Measurements from ENCODE around the gene SS18L1.

SS18L1 gene

GRCh38 chr20:62175711-62176110 is 32.1 kb downstream of the SS18L1 start:
- no peak for TF ChIP-seq CTCF (conservative IDR thresholded peaks at IDR 0.05; ENCODE audit: low read depth, low read length)
- Histone ChIP-seq H3K36me3 (ENCODE audit: insufficient read depth) (no peaks in the 10 kb centered on the region), H3K4me3 (IDR thresholded peaks at IDR 0.05; ENCODE audit: insufficient read depth, low read depth, low read length) (no peak overlapping the region), H4K20me1 (ENCODE audit: insufficient read depth) (no peaks in the 10 kb centered on the region; the same call in 1 of the 2 replicates), H3K27me3 (ENCODE audit: insufficient read depth, low read depth) (no peaks in the 10 kb centered on the region), H3K4me1 (ENCODE audit: low read depth, poor library complexity, severe bottlenecking) (no peaks in the 10 kb centered on the region), H3K9ac (no peak overlapping the region), H3K4me2 (no peak overlapping the region), H2AFZ (ENCODE audit: low read depth) (no peak overlapping the region), H3K27ac (no peak overlapping the region), H3K79me2 (ENCODE audit: insufficient read depth, low read depth) (no peaks in the 10 kb centered on the region)

GRCh38 chr20:62176866-62177265 is 33.3 kb downstream of the SS18L1 start:
- Histone ChIP-seq H3K36me3 (ENCODE audit: insufficient read depth) (no peaks in the 10 kb centered on the region), H4K20me1 (ENCODE audit: insufficient read depth) (no peaks in the 10 kb centered on the region; the same call in 1 of the 2 replicates), H3K4me2 (no peak overlapping the region), H3K27me3 (ENCODE audit: insufficient read depth, low read depth) (no peaks in the 10 kb centered on the region), H3K4me3 (IDR thresholded peaks at IDR 0.05; ENCODE audit: insufficient read depth, low read depth, low read length) (no peak overlapping the region), H3K9ac (no peak overlapping the region), H2AFZ (ENCODE audit: low read depth) (no peak overlapping the region), H3K27ac (no peak overlapping the region), H3K79me2 (ENCODE audit: insufficient read depth, low read depth) (no peaks in the 10 kb centered on the region), H3K4me1 (ENCODE audit: low read depth, poor library complexity, severe bottlenecking) (peaks cover 5% of the 10 kb centered on the region)
- TF ChIP-seq CTCF (conservative IDR thresholded peaks at IDR 0.05; ENCODE audit: low read depth, low read length): no peak

GRCh38 chr20:62177307-62177706 is 33.7 kb downstream of the SS18L1 start:
- Histone ChIP-seq H3K9ac (no peak overlapping the region), H3K79me2 (ENCODE audit: insufficient read depth, low read depth) (no peaks in the 10 kb centered on the region), H3K27ac (no peak overlapping the region), H3K4me1 (ENCODE audit: low read depth, poor library complexity, severe bottlenecking) (peaks cover 10% of the 10 kb centered on the region), H3K27me3 (ENCODE audit: insufficient read depth, low read depth) (no peaks in the 10 kb centered on the region), H3K4me2 (no peak overlapping the region), H4K20me1 (ENCODE audit: insufficient read depth) (no peaks in the 10 kb centered on the region; the same call in 1 of the 2 replicates), H3K36me3 (ENCODE audit: insufficient read depth) (no peaks in the 10 kb centered on the region), H3K4me3 (IDR thresholded peaks at IDR 0.05; ENCODE audit: insufficient read depth, low read depth, low read length) (no peak overlapping the region), H2AFZ (ENCODE audit: low read depth) (no peak overlapping the region)
- TF ChIP-seq CTCF (conservative IDR thresholded peaks at IDR 0.05; ENCODE audit: low read depth, low read length): no peak

- Histone ChIP-seq H4K20me1 (ENCODE audit: insufficient read depth) (no peaks in the 10 kb centered on the region; the same call in 1 of the 2 replicates), H3K27ac (no peak overlapping the region), H3K36me3 (ENCODE audit: insufficient read depth) (no peaks in the 10 kb centered on the region), H3K4me3 (IDR thresholded peaks at IDR 0.05; ENCODE audit: insufficient read depth, low read depth, low read length) (no peak overlapping the region), H2AFZ (ENCODE audit: low read depth) (no peak overlapping the region), H3K4me1 (ENCODE audit: low read depth, poor library complexity, severe bottlenecking) (peaks cover 10% of the 10 kb centered on the region), H3K9ac (no peak overlapping the region), H3K27me3 (ENCODE audit: insufficient read depth, low read depth) (no peaks in the 10 kb centered on the region), H3K79me2 (ENCODE audit: insufficient read depth, low read depth) (peaks cover 6% of the 10 kb centered on the region), H3K4me2 (no peak overlapping the region)
- no peak for TF ChIP-seq CTCF (conservative IDR thresholded peaks at IDR 0.05; ENCODE audit: low read depth, low read length)
Observed at GRCh38 chr20:62178316-62179161, 35.0 kb downstream of the SS18L1 start.

Measured in KMS-11 (cell line).